Psoas muscle (tissue), 8 donors: ENCODE results near the gene ANKRD40. TPM values are rescaled to one million over a fixed set of nuclear protein-coding genes. Genes with fewer than 3 reads are reported as not detected.
"Not testable (repeated sequence)": the region's sequence is repeated elsewhere in the genome, so short reads cannot be mapped to it uniquely, and the experiment has no call there.

Experiments used
- ATAC-seq, 4 donors: fragments of 200-7000 bp; cut with Tn5 transposase; one replicate each; pipeline ENCODE4 v1.9.1; 2020; ENCODE audit warnings: moderate library complexity in 3 of 4, mild to moderate bottlenecking in 2 of 4
- DNase-seq, 2 donors: peaks; one replicate each; pipeline ENCODE4 v3.0.0-alpha.2; 2020
- H3K27ac ChIP-seq: fragments of 200-600 bp; one replicate; pipeline ENCODE4 v1.8.0; 2022
- H3K27me3 ChIP-seq, 3 donors: fragments of 200-600 bp in 1 of 3; one replicate each; pipeline versions ENCODE4 v1.6.1 to v1.8.0; 2013 to 2022; ENCODE audit warnings: low read length in 2 of 3, mild to moderate bottlenecking in 2 of 3, moderate library complexity in 1 of 3; ENCODE audit not compliant: insufficient read depth in 3 of 3
- H3K36me3 ChIP-seq, 2 donors: fragments of 200-600 bp in 1 of 2; one replicate each; pipeline versions ENCODE4 v1.6.1 to v1.8.0; 2013 to 2022; ENCODE audit warnings: low read depth in 1 of 2, mild to moderate bottlenecking in 1 of 2, moderate library complexity in 1 of 2; ENCODE audit not compliant: insufficient read depth in 1 of 2
- H3K4me1 ChIP-seq: fragments of 200-600 bp; one replicate; pipeline ENCODE4 v1.8.0; 2022
- H3K4me3 ChIP-seq: fragments of 200-600 bp; one replicate; pipeline ENCODE4 v1.8.0; 2022; ENCODE audit warnings: mild to moderate bottlenecking
- H3K9me3 ChIP-seq: fragments of 200-600 bp; one replicate; pipeline ENCODE4 v1.8.0; 2022
- CTCF ChIP-seq: fragments of 200-600 bp; IDR thresholded peaks from one replicate; pipeline ENCODE4 v1.8.0; 2022; ENCODE audit warnings: antibody characterized with exemption
- WGBS, 3 donors: extraction: QIAGEN DNeasy Blood & Tissue Kit; methylation state at CpG; one replicate each; pipeline versions ENCODE4 v1.1.6 to v1.1.7; 2013; 5-methylcytosine and 5-hydroxymethylcytosine counted together
- intact Hi-C, 2 donors: fragments of 100-400 bp; cut with DNase I; formaldehyde crosslinking; loops; one replicate each; pipeline versions ENCODE4 v1.11.0 to v1.14.2; 2022
- polyA plus RNA-seq, 3 donors: library from polyadenylated mRNA; stranded (reverse); fragments of 200-250 nt; gene quantifications; one replicate each; pipeline ENCODE4 v1.2.3, GENCODE V29; 2013
- total RNA-seq, 4 donors: library from RNA; stranded (reverse); fragmentation: NEBNext Ultra II Directional in 2 of 4; extraction: Animal tissue kit (Norgen Biotek cat#: 25700) in 2 of 4; gene quantifications; one replicate each; pipeline versions ENCODE4 v1.2.1 to v1.2.4, GENCODE V29; 2021 to 2023
- donor health status: healthy with polysubstance abuse.
- donor health status: DM: no; HTN: no; CAD: no; lungs with moderate emphysema.
- donor health status: Bipolar disorder and iron deficiency.
- donor health status: healthy.
- donor health status: DM: yes; HTN: yes; CAD: no.
- donor health status: DM: no; HTN: no; CAD: no.
- donor health status: DM: no; HTN: no; CAD: no.
- donor health status: DM: yes; HTN: yes; CAD: no.

Gene ANKRD40
- total and polyA plus RNA-seq, 7 donors, result 42.6 to 155 (median 105) TPM

GRCh38 chr17:50728881-50729765 lies 21.4 kb upstream of the ANKRD40 start:
- ATAC-seq, result no peak

GRCh38 chr17:50728112-50728429 lies 20.4 kb upstream of the ANKRD40 start:
- intact Hi-C loops, result no loop called here
- no peak for TF ChIP-seq CTCF

More at GRCh38 chr17:50728881-50729765, 21.4 kb upstream of the ANKRD40 start:
- Histone ChIP-seq H3K36me3 (peaks cover 0 to 2% of the 10 kb centered on the region in 2 donors), H3K27me3 (no peaks in the 10 kb centered on the region), H3K27ac (peak overlapping the region; percentile 21), H3K9me3 (no peaks in the 10 kb centered on the region), H3K4me3 (no peak overlapping the region), H3K4me1 (peaks cover 68% of the 10 kb centered on the region)
- TF ChIP-seq CTCF, result no peak
- WGBS, 3 donors, result 53 to 61% (median 60%) methylated on average over 5 of the region's 5 CpGs
- DNase-seq, result no peak
- intact Hi-C loops, result no loop called here

GRCh38 chr17:50725769-50726655 lies 18.3 kb upstream of the ANKRD40 start:
- intact Hi-C loops, result no loop called here
- DNase-seq, result no peak
- peaks cover 0 to 2% of the 10 kb centered on the region in 2 donors for H3K36me3 ChIP-seq
- peak overlapping the region; percentile 36 for H3K4me3 ChIP-seq
- peak overlapping the region; percentile 51 for H3K27ac ChIP-seq
- no peaks in the 10 kb centered on the region for H3K9me3 ChIP-seq
- peak in 3 of 4 donors; percentile 62 to 85 (median 80) for ATAC-seq
- H3K4me1 ChIP-seq, result peaks cover 88% of the 10 kb centered on the region
- no peaks in the 10 kb centered on the region for H3K27me3 ChIP-seq
- no peak for TF ChIP-seq CTCF
- WGBS, 3 donors, result 46 to 57% (median 55%) methylated on average over 12 of the region's 12 CpGs

More at GRCh38 chr17:50728112-50728429, 20.4 kb upstream of the ANKRD40 start:
- Histone ChIP-seq H3K27ac (peak overlapping the region; percentile 21), H3K27me3 (no peaks in the 10 kb centered on the region), H3K9me3 (no peaks in the 10 kb centered on the region), H3K36me3 (peaks cover 0 to 2% of the 10 kb centered on the region in 2 donors), H3K4me1 (peaks cover 77% of the 10 kb centered on the region), H3K4me3 (no peak overlapping the region)
- WGBS, 3 donors, result 82 to 89% (median 88%) methylated on average over 2 of the region's 2 CpGs
- ATAC-seq, result no peak
- DNase-seq, result no peak

GRCh38 chr17:50724622-50725021 lies 16.9 kb upstream of the ANKRD40 start:
- H3K27ac ChIP-seq, ATAC-seq, H3K27me3 ChIP-seq, H3K36me3 ChIP-seq, H3K9me3 ChIP-seq, H3K4me3 ChIP-seq, intact Hi-C loops, DNase-seq: not testable (repeated sequence)
- H3K4me1 ChIP-seq, result peaks cover 78% of the 10 kb centered on the region
- WGBS, 3 donors, result 90 to 97% (median 90%) methylated on average over 6 of the region's 6 CpGs

- no peaks in the 10 kb centered on the region for H3K27me3 ChIP-seq
- peaks cover 64% of the 10 kb centered on the region for H3K4me1 ChIP-seq
- DNase-seq (no peak), ATAC-seq (no peak)
- intact Hi-C loops, result no loop called here
- H3K27ac ChIP-seq, result no peak overlapping the region
- no peaks in the 10 kb centered on the region for H3K9me3 ChIP-seq
- peak overlapping the region; percentile 92 for H3K4me3 ChIP-seq
- peaks cover 0 to 2% of the 10 kb centered on the region in 2 donors for H3K36me3 ChIP-seq
- TF ChIP-seq CTCF, result no peak
- 30 to 38% (median 34%) methylated on average over 3 of the region's 3 CpGs for WGBS, 3 donors
Observed at GRCh38 chr17:50722746-50723145, 15.0 kb upstream of the ANKRD40 start.
